NCI-H526 (cell line): ENCODE results near the gene UCKL1.
"Not testable (repeated sequence)": the region's sequence is repeated elsewhere in the genome, so short reads cannot be mapped to it uniquely, and the experiment has no call there.

Source experiments
- DNase-seq, 2 experiments: peaks; one replicate each; lab custom pipeline; 2025; lab: John Stamatoyannopoulos, UW

The UCKL1 gene

DNA sequence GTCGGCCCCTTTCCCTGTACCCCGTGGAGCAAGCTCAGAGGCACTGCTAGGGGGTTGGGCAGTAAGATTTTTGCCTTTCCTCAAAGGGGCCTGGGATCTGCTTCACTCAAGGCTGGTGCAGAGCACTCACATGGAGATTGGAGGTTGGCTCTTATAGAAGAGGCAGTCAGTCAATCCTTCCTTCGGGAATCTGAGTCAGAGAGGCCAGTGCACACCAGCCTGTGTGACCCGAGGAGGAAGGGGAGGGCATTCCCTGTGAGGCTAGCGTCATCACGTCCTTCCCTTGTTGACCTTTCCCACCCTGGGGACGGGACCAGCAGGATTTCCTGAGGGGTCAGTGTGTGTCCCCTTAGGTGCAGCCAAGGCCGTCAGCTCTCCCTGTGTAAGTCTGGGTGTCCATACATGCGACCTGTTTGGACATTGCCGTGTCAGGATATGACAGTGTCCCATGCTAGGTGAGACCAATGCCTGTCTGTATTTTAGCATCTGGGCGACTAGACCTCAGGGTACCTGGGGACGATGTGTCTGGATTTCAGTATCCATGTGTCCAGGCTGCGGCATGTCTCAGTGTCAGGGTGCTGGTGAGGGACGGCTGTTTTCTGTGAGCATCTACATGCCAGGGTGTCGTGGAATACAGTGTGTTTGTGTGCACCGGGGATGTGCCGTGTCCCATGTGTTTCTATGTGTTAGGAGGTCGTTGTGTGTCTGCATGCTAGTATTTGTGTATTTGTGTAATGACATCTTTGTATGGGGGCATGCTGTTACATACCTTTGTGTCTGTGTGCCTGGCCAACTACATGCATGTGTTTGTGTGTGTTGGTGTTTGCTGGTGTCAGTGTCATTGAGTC lies 16.3 kb upstream of the UCKL1 start:
- no peak for DNase-seq

DNA sequence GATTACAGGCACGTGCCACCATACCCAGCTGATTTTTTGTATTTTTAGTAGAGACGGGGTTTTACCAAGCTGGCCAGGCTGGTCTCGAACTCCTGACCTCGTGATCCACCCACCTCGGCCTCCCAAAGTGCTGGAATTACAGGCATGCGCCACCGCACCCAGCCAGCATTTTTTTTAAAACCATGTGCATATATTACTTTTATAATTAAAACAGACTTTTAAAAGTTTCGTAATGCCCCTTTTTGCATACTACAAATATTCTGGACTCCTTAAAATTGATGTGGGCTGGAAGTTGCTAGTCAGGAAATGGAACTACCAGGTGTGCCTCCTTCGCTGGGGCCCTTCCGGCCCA lies 15.7 kb upstream of the UCKL1 start:
- not testable (repeated sequence) for DNase-seq

DNA sequence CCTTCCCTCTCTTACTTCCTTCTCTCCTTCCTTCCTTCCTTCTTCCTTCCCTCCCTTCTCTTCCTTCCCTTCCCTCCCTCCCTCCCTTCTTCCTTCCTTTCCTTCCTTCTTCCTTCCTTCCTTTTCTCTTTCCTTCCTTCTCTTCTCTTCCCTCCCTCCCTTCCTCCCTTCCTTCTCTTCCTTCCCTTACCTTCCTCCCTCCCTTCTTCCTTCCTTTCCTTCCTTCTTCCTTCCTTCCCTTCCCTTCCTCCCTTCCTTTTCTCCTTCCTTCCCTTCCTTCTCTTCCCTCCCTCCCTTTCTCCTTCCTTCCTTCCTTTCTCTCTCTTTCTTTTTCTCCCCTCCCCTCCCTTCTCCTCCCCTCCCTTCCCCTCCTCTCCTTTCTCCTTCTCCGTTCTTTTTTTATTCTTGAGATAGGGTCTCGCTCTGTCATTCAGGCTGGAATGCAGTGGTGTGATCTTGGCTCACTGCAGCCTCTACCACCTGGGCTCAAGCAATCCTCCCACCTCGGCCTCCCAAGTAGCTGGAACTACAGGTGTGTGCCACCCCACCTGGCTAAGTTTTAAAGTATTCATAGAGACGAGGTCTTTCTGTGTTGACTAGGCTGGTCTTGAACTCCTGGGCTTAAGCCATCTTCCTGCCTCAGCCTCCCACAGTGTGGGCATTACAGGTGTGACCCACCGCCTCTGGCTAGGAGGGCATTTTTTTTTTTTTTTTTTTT lies 14.7 kb upstream of the UCKL1 start:
- DNase-seq: no peak

DNA sequence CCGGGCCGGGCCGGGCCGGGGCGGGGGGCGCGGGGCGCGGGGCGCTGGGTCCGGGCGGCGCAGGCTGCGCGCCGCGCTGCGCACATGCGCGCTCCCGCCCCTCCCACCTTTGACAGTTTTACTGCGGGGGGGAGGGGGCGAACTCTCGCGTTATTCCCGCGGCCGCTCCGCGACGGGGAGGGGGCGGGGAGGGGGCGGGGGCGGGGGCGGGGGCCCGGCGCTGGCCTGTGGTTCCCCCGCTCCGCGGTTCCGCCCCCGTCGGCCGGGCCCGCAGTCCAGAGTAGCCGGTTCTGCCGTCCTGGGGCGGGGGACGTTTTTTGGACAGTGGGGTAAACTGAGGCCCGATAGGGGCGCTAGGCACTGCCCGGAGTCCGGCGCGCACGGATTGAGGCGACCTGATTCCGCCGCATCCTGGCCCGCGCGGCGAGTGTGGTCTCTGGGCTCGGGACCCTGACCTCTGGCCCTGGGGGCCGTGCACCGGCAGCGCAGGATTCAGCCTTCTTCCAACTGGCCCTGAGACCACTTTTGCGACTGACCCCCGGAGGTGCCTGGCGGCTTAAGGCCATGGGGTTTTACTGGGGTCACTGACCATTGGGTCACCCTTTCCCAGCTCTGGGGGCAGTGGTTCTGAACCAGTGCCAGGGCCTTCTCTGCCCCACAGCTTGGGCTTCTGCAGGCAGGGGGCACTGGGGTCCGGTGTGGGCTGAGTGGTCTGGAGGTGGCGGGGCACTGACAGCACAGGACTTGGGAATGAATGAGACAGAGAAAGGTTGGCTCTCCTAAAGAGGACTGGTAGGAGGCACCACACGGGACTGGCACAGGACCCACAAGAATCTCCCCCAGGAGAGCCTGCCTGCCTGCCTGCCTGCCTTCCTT lies 13.9 kb upstream of the UCKL1 start, which contains the start of gene ZNF512B:
Gene ZNF512B (minus strand): TSS at position 93 of the 876 bp plus-strand sequence. CDS start 1,980 bp downstream, outside the sequence.
- peak in 1 of 2 experiments; percentile 92 for DNase-seq

DNA sequence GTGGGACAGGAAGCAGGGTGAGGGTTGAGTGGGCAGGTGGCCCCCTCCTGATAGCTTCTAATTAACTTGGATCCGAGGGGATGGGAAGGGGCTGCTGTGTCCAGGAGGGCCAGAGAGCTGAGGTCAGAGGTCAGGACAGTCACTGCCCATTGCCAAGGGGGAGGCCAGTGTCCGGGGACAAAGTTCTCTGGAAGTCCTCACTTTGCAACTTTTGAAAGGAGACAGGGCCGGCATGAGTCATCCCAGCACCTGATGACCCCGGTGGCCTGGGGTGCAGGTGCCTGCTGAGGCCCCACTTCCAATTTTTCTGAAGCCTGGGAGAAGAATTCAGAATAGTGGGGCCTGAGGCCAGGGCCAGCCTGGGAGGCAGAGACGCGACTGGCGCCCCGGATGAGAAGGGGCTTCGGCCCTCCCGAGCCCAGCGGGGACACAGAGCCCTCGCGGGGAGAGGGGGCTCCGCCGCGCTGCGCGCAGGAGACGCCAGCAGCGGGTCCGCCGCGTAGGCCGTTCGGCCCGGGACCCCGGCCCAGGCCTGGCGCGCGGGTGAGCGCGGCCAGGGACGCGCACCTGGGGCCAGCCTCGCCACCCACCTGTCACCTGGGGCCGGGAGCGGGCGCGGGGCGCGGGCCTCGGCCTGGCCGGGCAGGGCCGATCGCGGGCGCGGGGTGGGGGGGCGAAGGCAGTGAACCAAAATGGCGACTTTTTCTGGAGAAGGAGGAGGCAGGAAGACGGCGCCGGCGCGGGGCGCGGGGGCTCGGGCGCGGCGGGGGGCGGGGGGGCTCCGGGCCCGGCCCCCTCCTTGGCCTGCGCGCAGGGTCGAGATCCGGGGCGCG lies 12.9 kb upstream of the UCKL1 start:
- peak in 1 of 2 experiments; percentile 62 for DNase-seq

DNA sequence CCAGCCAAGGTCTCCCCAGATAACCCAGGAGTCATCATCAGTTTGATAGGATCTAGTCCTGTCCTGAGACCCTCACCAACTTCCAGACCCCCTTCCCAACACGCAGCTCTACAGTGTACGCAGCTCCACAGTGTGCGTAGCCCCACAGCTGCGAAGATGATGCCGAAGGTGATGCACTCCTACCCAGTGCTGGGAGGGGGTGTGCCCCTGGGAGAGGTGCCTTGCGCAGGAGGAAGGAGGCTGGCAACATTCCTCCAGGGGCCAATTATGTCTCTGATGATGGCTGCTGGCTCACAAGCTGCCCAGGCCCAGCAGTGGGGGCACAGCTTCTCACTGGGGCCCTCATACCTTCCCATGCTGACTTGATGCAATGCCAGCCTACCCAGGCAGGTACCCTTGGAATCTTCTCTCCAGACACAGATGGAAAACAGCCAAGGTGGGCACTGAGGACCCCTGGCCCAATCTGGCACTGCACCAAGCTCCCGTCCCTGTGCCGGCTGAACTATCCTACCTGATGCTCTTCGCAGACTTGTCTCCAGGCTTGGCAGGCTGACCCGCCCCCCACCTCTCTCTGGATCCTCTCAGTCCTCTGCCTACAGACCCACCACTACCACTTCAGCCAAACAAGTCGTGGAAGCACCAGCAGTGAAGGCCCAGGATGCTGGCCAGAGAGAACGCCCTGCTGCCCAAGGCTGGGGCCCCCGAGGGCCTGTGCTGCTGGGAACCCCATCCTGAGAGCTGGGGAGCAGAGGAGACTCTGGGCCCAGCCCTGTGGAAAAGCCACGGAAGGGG lies 12.1 kb upstream of the UCKL1 start:
- DNase-seq: no peak

DNA sequence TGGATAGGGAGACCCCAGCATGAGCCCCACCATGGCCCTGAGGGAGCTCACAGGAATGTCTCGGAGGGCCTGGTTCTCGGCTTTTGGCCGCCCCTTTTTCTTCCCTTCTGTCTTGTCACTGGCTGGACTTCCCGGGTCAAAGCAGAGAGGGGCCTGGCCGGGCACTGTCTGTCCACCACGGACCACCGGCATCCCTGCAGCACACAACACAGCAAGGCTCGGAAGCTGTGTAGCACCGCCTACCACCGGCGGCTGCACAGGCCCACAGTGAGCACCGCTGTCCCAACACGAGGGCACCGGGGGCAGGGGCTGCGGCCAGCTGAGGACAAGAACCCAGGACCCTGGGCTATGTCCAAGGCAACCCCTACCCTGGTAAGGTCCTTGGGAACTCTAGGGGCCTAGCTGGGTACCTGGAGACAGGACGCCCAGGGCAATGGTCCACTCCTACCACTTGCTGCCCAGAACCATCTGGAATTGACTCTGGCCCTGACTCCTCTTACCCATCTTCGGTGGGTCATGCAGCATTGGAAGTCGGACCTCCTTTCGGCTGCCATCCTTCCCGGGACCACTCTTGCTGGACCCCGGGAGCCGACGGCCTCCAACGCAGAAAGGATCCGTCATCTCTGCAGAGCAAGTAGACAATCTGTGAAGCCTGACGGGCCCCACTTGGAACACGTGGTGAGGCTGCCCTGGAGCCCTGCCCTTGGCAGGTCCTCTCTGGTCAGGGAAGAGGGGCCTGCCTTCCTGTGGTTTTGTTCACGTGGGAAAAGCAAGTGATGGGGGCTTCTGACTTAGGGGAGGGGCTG lies 11.3 kb upstream of the UCKL1 start:
- DNase-seq: no peak

DNA sequence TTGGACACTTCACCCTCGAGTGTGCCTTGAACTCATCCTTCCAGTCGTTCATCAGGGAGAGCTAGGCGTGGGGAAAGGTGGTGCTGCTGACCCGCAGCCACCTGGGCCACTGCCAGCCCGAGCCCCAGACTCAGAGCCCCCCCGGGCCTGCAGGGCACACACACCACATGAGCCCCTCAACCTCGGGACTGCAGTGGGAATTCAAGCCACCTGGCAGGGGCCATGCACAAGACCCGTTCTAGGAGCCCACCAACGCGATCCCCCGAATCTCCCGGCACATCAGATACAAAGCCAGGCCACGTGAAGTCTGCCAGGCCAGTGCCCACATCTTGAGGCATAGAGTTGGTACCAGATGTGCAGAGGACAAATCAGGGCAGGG lies 10.7 kb upstream of the UCKL1 start:
- DNase-seq: no peak

DNA sequence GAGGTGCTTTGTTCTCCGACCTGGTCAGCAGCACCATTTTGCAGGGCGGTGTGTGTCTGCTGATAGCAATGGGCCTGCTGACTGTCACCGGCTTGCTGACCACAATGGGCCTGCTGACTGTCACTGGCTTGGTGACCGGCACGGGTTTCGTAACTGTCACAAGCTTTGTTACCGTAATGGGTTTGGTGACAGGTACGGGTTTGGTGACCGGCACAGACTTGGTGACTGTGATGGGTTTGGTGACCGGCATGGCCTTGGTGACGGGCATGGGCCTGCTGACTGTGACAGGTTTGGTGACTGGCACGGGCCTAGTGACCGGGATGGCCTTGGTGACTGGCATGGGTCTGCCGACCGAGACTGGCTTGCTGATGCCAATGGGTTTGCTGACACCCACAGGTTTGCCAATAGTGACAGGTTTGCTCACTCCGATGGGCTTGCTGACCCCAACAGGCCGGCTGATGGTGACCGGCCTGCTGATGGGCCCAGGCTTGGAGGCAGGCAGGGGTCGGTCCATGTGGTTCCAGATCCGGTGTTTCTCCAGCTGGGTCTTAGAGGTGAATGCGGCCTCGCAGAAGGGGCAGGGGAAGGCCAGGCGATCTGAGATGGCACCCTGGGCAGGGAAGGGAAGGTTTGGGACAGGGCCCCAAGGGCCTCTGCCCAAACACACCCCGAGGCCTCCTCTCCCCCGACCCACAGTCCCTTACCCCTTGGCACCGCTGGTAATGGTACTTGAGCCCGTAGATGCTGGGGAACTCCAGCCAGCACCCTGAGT lies 10.1 kb upstream of the UCKL1 start:
- no peak for DNase-seq

DNA sequence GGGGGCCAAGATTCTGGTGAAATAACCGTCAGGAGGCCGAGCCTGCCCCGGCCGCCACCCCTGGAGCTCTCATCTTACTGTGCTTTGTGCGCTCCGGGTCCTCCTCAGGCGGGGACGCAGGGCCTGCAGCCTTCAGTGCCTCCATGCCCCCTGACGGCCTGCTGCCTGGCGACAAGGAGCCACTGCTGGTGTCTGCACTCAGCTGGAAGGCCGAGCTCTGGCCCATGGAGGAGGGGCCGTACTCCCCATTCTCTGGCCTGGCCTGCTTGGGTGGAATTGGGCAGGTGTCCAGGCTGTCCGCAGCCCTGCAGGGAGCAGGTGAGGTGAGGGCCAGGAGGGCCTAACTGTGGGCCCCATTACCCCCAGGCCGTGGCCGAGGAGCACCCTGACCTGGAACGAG lies 8.2 kb upstream of the UCKL1 start:
- DNase-seq: no peak

DNA sequence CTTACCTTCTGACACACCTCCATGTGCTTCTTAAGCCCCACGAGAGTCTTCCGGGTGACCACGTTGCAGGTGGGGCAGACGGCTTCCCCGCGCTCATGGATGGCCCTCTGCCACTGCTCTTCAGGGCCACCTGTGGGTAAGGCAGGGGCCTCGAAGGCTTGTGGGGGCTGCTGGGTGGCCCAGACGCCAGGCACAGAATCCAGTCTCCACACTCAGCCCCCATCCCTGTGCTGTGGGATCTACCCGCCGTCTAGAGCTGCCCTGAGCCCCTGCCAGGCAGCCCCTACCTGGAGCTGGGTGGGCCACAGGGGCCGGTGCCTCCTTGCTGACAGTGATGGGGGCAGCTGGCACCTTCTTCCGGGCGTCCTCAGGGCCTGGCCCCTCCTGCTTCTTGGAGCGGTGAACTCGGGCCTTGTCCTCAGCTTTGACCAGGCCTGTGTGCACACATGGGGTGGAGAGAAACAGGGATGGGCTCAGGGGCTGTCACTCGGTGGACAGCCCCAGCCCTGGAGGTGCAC lies 7.6 kb upstream of the UCKL1 start:
- no peak for DNase-seq

DNA sequence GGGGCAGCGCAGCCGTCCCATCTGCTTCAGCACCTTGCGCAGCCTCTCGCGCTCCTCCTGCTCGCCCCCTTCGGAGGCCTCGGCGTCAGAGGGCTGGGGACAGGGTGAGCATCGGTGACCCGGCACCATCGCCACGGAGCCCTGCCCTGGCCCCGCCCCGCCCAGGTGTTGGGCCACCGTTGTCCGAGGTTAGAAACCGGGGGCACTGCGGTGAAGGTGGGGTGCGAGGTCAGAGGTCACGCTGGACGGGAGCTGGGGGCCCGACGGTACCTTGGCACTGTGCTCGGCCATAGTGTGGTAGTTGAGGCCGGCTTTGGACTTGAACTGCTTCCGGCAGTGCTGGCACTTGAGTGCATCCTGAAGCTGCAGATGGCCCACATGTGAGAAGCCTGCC lies 7.1 kb upstream of the UCKL1 start:
- DNase-seq: no peak

DNA sequence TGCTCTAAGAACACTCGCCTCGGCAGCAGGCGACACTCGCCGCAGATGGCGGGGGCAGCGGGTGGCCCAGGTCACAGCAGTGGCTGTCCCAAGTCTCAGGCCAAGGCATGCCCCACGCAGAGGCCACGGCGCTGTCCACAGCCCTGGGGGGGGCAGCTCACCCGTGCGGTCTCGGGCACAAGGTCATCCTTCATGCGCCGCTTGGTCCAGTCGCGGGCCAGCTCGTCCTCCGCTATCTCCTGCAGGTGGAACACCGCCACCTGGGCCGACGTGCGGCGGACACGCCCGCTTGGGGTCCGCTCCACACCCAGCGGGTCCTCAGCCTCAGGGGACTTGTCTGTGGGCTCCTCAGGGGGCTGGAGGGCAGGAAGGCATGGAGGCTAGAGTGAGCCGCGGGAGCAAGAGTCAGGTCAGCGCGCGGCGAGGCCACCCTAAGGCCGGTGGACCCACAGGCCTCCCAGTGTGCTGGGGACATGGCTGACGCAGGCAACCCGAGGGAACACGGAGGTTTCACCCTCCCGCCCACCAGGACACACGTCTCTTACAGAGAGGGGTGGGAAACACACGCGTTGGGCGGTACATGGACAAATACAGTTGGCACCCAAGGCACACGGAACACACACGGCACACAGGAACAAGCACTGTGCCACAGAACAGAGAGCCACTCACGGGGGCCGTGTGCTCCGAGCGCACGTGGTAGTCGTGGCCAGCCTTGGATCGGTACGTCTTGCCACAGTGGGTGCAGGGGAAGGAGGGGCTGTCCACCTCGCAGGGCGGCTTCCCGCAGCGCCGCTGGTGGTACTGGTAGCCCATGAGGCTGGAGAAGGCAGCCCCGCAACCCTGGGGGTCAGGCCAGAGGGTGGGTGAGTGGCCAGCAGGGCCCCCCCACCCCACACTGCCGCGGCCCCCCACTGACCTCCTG lies 6.5 kb upstream of the UCKL1 start:
- DNase-seq: no peak

DNA sequence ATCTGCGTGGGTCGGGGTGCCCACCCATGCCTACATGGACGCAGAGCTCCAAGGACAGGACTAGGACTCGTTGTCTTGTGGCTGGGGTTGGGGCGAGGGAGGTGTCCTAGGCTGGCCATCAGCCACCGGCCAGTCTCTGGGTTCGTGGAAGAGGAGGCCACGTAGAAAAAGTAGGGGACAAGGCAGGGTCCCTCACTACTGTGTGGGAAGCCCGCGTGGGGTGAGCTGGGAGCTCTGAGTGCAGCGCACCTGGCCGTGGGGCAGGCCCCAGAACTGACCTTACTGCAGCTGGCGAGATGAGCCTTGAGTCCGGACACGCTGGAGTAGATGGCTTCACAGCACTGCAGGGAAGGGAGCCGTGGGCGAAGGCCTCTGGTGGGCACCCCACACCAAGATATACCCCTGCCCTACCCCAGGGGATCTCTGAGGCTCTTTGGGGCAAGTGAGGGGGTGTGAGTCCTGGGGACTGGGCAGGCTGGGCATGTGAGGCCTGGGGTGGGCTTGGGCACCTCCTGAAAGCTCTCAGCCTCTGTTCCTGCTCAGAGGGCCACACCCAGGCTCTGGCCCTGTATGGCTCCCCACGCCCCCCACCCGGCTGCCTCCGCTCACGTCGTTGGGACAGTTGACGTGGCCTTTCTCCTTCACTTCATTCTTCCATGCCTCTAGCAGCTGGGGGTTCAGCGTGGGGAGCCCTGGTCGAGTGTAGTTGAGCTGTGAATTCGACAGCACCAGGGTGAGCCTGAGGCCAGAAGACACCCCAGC lies 5.6 kb upstream of the UCKL1 start:
- DNase-seq: no peak

DNA sequence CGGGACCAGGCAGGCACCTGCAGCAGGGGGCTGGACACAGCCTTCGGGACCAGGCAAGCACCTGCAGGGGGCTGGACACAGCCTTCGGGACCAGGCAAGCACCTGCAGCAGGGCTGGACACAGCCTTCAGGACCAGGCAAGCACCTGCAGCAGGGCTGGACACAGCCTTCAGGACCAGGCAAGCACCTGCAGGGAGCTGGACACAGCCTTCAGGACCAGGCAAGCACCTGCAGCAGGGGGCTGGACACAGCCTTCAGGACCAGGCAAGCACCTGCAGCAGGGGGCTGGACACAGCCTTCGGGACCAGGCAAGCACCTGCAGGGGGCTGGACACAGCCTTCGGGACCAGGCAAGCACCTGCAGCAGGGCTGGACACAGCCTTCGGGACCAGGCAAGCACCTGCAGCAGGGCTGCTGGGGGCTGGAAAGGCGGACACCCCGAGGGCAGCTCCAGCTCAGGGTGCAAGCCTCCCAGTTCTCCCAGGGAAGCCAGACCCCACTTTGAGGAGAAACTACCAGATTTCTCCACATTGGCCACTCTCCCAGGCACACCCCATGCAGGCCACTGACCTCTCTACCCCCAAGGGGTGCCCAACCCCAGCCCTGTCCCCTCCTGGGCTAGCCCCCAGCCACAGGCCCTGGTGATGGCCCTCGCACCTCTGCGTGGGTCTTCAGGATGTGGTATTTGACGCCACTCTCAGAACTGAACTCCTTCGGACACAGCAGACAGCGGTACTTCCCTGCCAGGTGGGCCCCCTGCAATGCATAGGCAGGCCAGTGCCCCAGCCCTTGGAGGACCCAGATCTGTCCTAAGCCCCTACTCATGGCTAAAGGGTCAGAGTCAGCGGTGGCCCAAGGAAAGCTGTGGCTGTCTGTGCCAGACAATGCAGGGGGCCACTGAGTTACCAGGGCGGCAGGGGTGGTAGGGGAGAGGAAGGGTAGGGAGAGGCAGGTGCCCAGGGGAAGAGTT lies 4.7 kb upstream of the UCKL1 start:
- not testable (repeated sequence) for DNase-seq

DNA sequence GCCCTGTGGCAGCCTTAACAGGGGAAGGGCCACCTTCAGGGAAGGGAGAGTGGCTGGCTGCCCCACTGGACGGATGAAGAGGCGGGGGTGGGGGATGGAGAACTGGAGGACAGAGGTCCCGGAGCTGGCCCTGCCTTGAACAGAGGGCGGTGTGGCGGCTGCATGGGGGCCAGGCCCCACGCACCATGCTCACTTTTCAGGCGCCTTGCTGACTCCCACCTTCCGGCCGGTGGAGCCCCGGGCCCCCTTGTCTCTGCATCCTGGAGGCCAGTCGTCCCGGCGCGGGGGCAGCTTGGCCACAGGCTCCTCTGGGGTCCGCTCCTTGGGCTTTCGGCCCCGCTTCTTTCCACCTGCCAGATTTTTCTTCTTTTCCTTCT lies 3.5 kb upstream of the UCKL1 start:
- no peak for DNase-seq
